ENCODE results near the gene SEC14L6. TPM values are rescaled to one million over a fixed set of nuclear protein-coding genes. Genes with fewer than 3 reads are reported as not detected.

Gene SEC14L6
- polyA plus RNA-seq, 1 donor (not counting 4 experiments of a cell fraction or from before 2014, with no cell fraction given), result not detected

- no peak for FAIRE-seq
- H4K20me1 ChIP-seq (ENCODE audit: control insufficient read depth, extremely low read depth, insufficient read depth, low read length), result no peaks in the 10 kb centered on the region
- TF ChIP-seq EZH2 (IDR thresholded peaks at IDR 0.05; ENCODE audit: low read length), result no peak
- no peak for TF ChIP-seq CTCF (optimal IDR thresholded peaks at IDR 0.05 in 1 of 3, IDR thresholded peaks at IDR 0.05 in 1 of 3, conservative IDR thresholded peaks at IDR 0.05 in 1 of 3; ENCODE audit: extremely low read depth in 1 of 3, insufficient read depth in 2 of 3, low read length in 3 of 3)
- no peak overlapping the region for H3K4me3 ChIP-seq (ENCODE audit: control insufficient read depth in 2 of 3, extremely low read depth in 1 of 3, insufficient read depth in 2 of 3, low read depth in 1 of 3, low read length in 3 of 3)
- H3K9me1 ChIP-seq (ENCODE audit: control insufficient read depth, extremely low read depth, insufficient read depth, low read length), result no peaks in the 10 kb centered on the region
- H3K9me3 ChIP-seq (ENCODE audit: control insufficient read depth, low read depth, low read length), result no peaks in the 10 kb centered on the region
- no peak overlapping the region for H2AFZ ChIP-seq (ENCODE audit: control insufficient read depth, low read length)
- dilution Hi-C loops (cut with MboI; ENCODE audit: extremely low pct_ligation_motif_present, low sequenced_read_pairs), result no loop called here
- H3K27me3 ChIP-seq (ENCODE audit: control insufficient read depth, extremely low read depth, insufficient read depth, low read length), result peaks cover 21% of the 10 kb centered on the region
- no peak overlapping the region for H3K9ac ChIP-seq (ENCODE audit: control insufficient read depth, extremely low read depth, insufficient read depth, low read length)
- H3K79me2 ChIP-seq (ENCODE audit: control insufficient read depth, insufficient read depth, low read length), result no peaks in the 10 kb centered on the region
- no peak overlapping the region for H3K27ac ChIP-seq (ENCODE audit: control insufficient read depth, insufficient read depth, low read length)
- DNase-seq (ENCODE audit: low read depth, low spot score), result no peak
- no peaks in the 10 kb centered on the region for H3K36me3 ChIP-seq (ENCODE audit: control insufficient read depth in 2 of 2, extremely low read depth in 1 of 2, insufficient read depth in 2 of 2, low read length in 2 of 2)
- H3K4me1 ChIP-seq (ENCODE audit: control insufficient read depth, extremely low read depth, insufficient read depth, low read length), result peaks cover 6% of the 10 kb centered on the region
- H3K4me2 ChIP-seq (ENCODE audit: control insufficient read depth, extremely low read depth, insufficient read depth, low read depth, low read length), result no peak overlapping the region
Measured at GRCh38 chr22:30566125-30566524, 19.6 kb upstream of the SEC14L6 start.

DNA sequence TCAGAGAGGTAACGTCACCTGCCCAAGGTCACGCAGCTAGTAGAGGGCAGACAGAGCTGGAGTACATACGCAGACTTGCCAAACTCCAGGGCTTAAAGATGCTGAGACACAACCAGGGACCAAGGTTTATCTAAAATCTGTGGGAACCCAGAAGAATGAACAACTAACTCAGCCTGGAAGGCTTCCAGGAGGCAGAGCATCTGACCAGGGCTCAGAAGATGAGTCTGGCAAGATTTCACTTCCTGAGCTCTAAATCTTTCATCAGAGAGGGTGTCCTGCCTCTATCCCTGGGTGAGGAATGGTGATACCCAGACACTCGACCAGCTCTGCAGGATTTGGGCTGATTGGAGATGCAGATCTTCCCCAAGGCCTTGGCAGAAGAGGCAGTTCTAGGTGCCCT, 18.8 kb upstream of the SEC14L6 start:
- H3K4me2 ChIP-seq (ENCODE audit: control insufficient read depth, extremely low read depth, insufficient read depth, low read depth, low read length), result no peak overlapping the region
- no peak overlapping the region for H3K4me3 ChIP-seq (ENCODE audit: control insufficient read depth in 2 of 3, extremely low read depth in 1 of 3, insufficient read depth in 2 of 3, low read depth in 1 of 3, low read length in 3 of 3)
- H3K27me3 ChIP-seq (ENCODE audit: control insufficient read depth, extremely low read depth, insufficient read depth, low read length), result peaks cover 19% of the 10 kb centered on the region
- no peak overlapping the region for H3K27ac ChIP-seq (ENCODE audit: control insufficient read depth, insufficient read depth, low read length)
- no peaks in the 10 kb centered on the region for H3K36me3 ChIP-seq (ENCODE audit: control insufficient read depth in 2 of 2, extremely low read depth in 1 of 2, insufficient read depth in 2 of 2, low read length in 2 of 2)
- no peaks in the 10 kb centered on the region for H4K20me1 ChIP-seq (ENCODE audit: control insufficient read depth, extremely low read depth, insufficient read depth, low read length)
- FAIRE-seq, result no peak
- no peak overlapping the region for H3K9ac ChIP-seq (ENCODE audit: control insufficient read depth, extremely low read depth, insufficient read depth, low read length)
- H3K9me1 ChIP-seq (ENCODE audit: control insufficient read depth, extremely low read depth, insufficient read depth, low read length), result no peaks in the 10 kb centered on the region
- dilution Hi-C loops (cut with MboI; ENCODE audit: extremely low pct_ligation_motif_present, low sequenced_read_pairs), result no loop called here
- no peaks in the 10 kb centered on the region for H3K9me3 ChIP-seq (ENCODE audit: control insufficient read depth, low read depth, low read length)
- TF ChIP-seq EZH2 (IDR thresholded peaks at IDR 0.05; ENCODE audit: low read length) (no peak), CTCF (optimal IDR thresholded peaks at IDR 0.05 in 1 of 3, IDR thresholded peaks at IDR 0.05 in 1 of 3, conservative IDR thresholded peaks at IDR 0.05 in 1 of 3; ENCODE audit: extremely low read depth in 1 of 3, insufficient read depth in 2 of 3, low read length in 3 of 3) (no peak)
- no peak overlapping the region for H2AFZ ChIP-seq (ENCODE audit: control insufficient read depth, low read length)
- H3K4me1 ChIP-seq (ENCODE audit: control insufficient read depth, extremely low read depth, insufficient read depth, low read length), result peaks cover 6% of the 10 kb centered on the region
- no peak for DNase-seq (ENCODE audit: low read depth, low spot score)
- no peaks in the 10 kb centered on the region for H3K79me2 ChIP-seq (ENCODE audit: control insufficient read depth, insufficient read depth, low read length)
